ENCODE measurements around the gene SELENOW.

The SELENOW gene

GRCh38 chr19:47826800-47827199 is 48.3 kb downstream of the SELENOW start:
- FAIRE-seq: no peak

DNA sequence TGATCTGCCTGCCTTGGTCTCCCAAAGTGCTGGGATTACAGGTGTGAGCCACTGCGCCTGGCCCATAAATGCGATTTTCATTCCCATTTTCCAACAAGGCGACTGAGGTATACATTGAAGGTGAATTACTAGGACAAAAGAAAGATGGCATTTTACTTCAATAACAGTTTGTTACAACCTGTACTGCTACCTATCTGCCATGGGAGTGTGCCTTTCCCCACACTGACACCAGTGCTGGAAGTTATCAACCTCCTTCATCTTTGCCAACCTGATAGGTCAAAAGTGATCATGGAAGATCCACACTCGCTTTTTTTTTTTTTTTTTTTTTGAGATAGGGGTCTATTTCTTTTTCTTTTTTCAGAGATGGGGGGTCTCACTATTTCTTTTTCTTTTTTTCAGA is 54.2 kb downstream of the SELENOW start:
- FAIRE-seq: no peak

Data from endometrium (tissue), 2 donors.